Measurements from ENCODE around the gene TBC1D4. TPM values are rescaled to one million over a fixed set of nuclear protein-coding genes. Genes with fewer than 3 reads are reported as not detected.
A peak's percentile ranks its signal among the peaks of the same experiment; 100 is the strongest.

TBC1D4 gene
- total and polyA plus RNA-seq, 2 experiments from 2014 or later: 18.7 to 38.2 TPM

GRCh38 chr13:75418997-75419396 is 63.0 kb downstream of the TBC1D4 start:
- no peak overlapping the region for H3K4me3 Mint-ChIP-seq
- H3K36me3 Mint-ChIP-seq (ENCODE audit: low read depth): no peaks in the 10 kb centered on the region
- Histone ChIP-seq H2AFZ (no peak overlapping the region), H3K79me2 (replicated peaks; ENCODE audit: insufficient read depth) (peaks cover 19% of the 10 kb centered on the region), H3K4me3 (no peak overlapping the region), H4K20me1 (replicated peaks; ENCODE audit: insufficient read depth) (no peaks in the 10 kb centered on the region; the same call in 1 of the 2 replicates), H3K27me3 (ENCODE audit: insufficient read depth) (no peaks in the 10 kb centered on the region), H3F3A (replicated peaks; ENCODE audit: low read depth) (no peaks in the 10 kb centered on the region), H3K4me2 (no peak overlapping the region), H3K9me2 (ENCODE audit: insufficient read depth) (no peaks in the 10 kb centered on the region), H3K4me1 (ENCODE audit: insufficient read depth) (0 out of 2 replicates have a peak, but pooled peaks cover 7% of the 10 kb centered on the region), H3K36me3 (ENCODE audit: insufficient read depth) (no peaks in the 10 kb centered on the region), H3K27ac (ENCODE audit: low read depth) (no peak overlapping the region)
- H3K27me3 Mint-ChIP-seq (ENCODE audit: insufficient read depth, low read depth, poor library complexity): no peaks in the 10 kb centered on the region
- no peaks in the 10 kb centered on the region for H3K9me3 Mint-ChIP-seq
- DNase-seq (ENCODE audit: low spot score): no peak
- ATAC-seq: no peak
- TF ChIP-seq ETS1 (IDR thresholded peaks at IDR 0.05): no peak
- TF ChIP-seq, protein P1, sequence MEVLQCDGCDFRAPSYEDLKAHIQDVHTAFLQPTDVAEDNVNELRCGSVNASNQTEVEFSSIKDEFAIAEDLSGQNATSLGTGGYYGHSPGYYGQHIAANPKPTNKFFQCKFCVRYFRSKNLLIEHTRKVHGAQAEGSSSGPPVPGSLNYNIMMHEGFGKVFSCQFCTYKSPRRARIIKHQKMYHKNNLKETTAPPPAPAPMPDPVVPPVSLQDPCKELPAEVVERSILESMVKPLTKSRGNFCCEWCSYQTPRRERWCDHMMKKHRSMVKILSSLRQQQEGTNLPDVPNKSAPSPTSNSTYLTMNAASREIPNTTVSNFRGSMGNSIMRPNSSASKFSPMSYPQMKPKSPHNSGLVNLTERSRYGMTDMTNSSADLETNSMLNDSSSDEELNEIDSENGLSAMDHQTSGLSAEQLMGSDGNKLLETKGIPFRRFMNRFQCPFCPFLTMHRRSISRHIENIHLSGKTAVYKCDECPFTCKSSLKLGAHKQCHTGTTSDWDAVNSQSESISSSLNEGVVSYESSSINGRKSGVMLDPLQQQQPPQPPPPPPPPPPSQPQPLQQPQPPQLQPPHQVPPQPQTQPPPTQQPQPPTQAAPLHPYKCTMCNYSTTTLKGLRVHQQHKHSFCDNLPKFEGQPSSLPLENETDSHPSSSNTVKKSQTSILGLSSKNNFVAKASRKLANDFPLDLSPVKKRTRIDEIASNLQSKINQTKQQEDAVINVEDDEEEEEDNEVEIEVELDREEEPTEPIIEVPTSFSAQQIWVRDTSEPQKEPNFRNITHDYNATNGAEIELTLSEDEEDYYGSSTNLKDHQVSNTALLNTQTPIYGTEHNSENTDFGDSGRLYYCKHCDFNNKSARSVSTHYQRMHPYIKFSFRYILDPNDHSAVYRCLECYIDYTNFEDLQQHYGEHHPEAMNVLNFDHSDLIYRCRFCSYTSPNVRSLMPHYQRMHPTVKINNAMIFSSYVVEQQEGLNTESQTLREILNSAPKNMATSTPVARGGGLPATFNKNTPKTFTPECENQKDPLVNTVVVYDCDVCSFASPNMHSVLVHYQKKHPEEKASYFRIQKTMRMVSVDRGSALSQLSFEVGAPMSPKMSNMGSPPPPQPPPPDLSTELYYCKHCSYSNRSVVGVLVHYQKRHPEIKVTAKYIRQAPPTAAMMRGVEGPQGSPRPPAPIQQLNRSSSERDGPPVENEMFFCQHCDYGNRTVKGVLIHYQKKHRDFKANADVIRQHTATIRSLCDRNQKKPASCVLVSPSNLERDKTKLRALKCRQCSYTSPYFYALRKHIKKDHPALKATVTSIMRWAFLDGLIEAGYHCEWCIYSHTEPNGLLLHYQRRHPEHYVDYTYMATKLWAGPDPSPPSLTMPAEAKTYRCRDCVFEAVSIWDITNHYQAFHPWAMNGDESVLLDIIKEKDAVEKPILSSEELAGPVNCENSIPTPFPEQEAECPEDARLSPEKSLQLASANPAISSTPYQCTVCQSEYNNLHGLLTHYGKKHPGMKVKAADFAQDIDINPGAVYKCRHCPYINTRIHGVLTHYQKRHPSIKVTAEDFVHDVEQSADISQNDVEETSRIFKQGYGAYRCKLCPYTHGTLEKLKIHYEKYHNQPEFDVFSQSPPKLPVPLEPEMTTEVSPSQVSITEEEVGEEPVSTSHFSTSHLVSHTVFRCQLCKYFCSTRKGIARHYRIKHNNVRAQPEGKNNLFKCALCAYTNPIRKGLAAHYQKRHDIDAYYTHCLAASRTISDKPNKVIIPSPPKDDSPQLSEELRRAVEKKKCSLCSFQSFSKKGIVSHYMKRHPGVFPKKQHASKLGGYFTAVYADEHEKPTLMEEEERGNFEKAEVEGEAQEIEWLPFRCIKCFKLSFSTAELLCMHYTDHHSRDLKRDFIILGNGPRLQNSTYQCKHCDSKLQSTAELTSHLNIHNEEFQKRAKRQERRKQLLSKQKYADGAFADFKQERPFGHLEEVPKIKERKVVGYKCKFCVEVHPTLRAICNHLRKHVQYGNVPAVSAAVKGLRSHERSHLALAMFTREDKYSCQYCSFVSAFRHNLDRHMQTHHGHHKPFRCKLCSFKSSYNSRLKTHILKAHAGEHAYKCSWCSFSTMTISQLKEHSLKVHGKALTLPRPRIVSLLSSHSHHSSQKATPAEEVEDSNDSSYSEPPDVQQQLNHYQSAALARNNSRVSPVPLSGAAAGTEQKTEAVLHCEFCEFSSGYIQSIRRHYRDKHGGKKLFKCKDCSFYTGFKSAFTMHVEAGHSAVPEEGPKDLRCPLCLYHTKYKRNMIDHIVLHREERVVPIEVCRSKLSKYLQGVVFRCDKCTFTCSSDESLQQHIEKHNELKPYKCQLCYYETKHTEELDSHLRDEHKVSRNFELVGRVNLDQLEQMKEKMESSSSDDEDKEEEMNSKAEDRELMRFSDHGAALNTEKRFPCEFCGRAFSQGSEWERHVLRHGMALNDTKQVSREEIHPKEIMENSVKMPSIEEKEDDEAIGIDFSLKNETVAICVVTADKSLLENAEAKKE (CRISPR knock-in tag; IDR thresholded peaks at IDR 0.05): no peak
- TF ChIP-seq EZH2 (IDR thresholded peaks at IDR 0.05; ENCODE audit: low read depth, unreplicated experiment): no peak
- TF ChIP-seq, protein P2, sequence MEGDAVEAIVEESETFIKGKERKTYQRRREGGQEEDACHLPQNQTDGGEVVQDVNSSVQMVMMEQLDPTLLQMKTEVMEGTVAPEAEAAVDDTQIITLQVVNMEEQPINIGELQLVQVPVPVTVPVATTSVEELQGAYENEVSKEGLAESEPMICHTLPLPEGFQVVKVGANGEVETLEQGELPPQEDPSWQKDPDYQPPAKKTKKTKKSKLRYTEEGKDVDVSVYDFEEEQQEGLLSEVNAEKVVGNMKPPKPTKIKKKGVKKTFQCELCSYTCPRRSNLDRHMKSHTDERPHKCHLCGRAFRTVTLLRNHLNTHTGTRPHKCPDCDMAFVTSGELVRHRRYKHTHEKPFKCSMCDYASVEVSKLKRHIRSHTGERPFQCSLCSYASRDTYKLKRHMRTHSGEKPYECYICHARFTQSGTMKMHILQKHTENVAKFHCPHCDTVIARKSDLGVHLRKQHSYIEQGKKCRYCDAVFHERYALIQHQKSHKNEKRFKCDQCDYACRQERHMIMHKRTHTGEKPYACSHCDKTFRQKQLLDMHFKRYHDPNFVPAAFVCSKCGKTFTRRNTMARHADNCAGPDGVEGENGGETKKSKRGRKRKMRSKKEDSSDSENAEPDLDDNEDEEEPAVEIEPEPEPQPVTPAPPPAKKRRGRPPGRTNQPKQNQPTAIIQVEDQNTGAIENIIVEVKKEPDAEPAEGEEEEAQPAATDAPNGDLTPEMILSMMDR (conservative IDR thresholded peaks at IDR 0.05; ENCODE audit: low read depth in 2 of 2): no peak
- TF ChIP-seq STAT1 (IDR thresholded peaks at IDR 0.05; ENCODE audit: unreplicated experiment): no peak
- no peak for TF ChIP-seq ZNF114 (CRISPR knock-in tag; IDR thresholded peaks at IDR 0.05)
- TF ChIP-seq CREB1 (CRISPR knock-in tag; IDR thresholded peaks at IDR 0.05; ENCODE audit: low read depth): no peak
- TF ChIP-seq POLR2AphosphoS5 (IDR thresholded peaks at IDR 0.05; ENCODE audit: low read depth): no peak
- TF ChIP-seq EZH2phosphoT487 (IDR thresholded peaks at IDR 0.05; ENCODE audit: unreplicated experiment): no peak
- TF ChIP-seq JUNB (IDR thresholded peaks at IDR 0.05; ENCODE audit: unreplicated experiment): no peak
- no peak for TF ChIP-seq NANOG (IDR thresholded peaks at IDR 0.05; ENCODE audit: borderline replicate concordance)
- TF ChIP-seq ZNF331 (CRISPR knock-in tag; IDR thresholded peaks at IDR 0.05; ENCODE audit: low read depth): no peak
- no peak for TF ChIP-seq REST (IDR thresholded peaks at IDR 0.05; ENCODE audit: unreplicated experiment)
- peaks cover 19% of the 10 kb centered on the region for H3K4me1 Mint-ChIP-seq
- peak overlapping the region; percentile 74 for H3K27ac Mint-ChIP-seq
